GM21447 (cell line): ENCODE results near the gene FAF2.
"Not testable (repeated sequence)": the region's sequence is repeated elsewhere in the genome, so short reads cannot be mapped to it uniquely, and the experiment has no call there.

Source experiments
- ATAC-seq: cut with Tn5 transposase; IDR thresholded peaks from one replicate; pipeline ENCODE4 v1.9.1; 2021; ENCODE audit not compliant: unreplicated experiment

Gene FAF2

GRCh38 chr5:176541338-176542134 lies 93.4 kb downstream of the FAF2 start:
- ATAC-seq: no peak

- no peak for ATAC-seq
These were observed 94.0 kb downstream of the FAF2 start for GRCh38 chr5:176542135-176542595.

- ATAC-seq: peak; percentile 38
These were observed 94.6 kb downstream of the FAF2 start for GRCh38 chr5:176542596-176543427.

- peak; percentile 61 for ATAC-seq
These were observed 95.4 kb downstream of the FAF2 start for GRCh38 chr5:176543428-176544182.

GRCh38 chr5:176545388-176545736 lies 97.2 kb downstream of the FAF2 start:
- ATAC-seq: no peak

- ATAC-seq: no peak
These were observed 97.7 kb downstream of the FAF2 start for GRCh38 chr5:176545737-176546509.

GRCh38 chr5:176547802-176548201 lies 99.6 kb downstream of the FAF2 start:
- no peak for ATAC-seq

- no peak for ATAC-seq
These were observed 100.8 kb downstream of the FAF2 start, which contains the start of gene CDHR2 for GRCh38 chr5:176548967-176549444. CDHR2 (plus strand) TSS chr5:176549342; CDS start chr5:176565353, 16,011 bp downstream.

GRCh38 chr5:176549871-176550270 lies 101.7 kb downstream of the FAF2 start:
- ATAC-seq: no peak

- no peak for ATAC-seq
These were observed 102.2 kb downstream of the FAF2 start for GRCh38 chr5:176550275-176550831.

- ATAC-seq: not testable (repeated sequence)
These were observed 102.8 kb downstream of the FAF2 start for GRCh38 chr5:176550937-176551336.

- no peak for ATAC-seq
These were observed 104.2 kb downstream of the FAF2 start for GRCh38 chr5:176552332-176552869.

- no peak for ATAC-seq
These were observed 105.3 kb downstream of the FAF2 start for GRCh38 chr5:176553260-176554085.

- ATAC-seq: no peak
These were observed 109.7 kb downstream of the FAF2 start for GRCh38 chr5:176557846-176558245.
